ENCODE measurements around the gene ATF2. TPM values are rescaled to one million over a fixed set of nuclear protein-coding genes. Genes with fewer than 3 reads are reported as not detected.

ATF2 gene
- total RNA-seq, 1 experiment from 2014 or later, result 39.9 TPM

GRCh38 chr2:175175320-175175719 lies 7.3 kb upstream of the ATF2 start:
- Mint-ChIP-seq H3K9me3 (no peaks in the 10 kb centered on the region), H3K4me1 (peaks cover 2% of the 10 kb centered on the region), H3K27ac (peak overlapping the region; percentile 19; the same call in 1 of the 2 replicates), H3K36me3 (peaks cover 32% of the 10 kb centered on the region), H3K4me3 (no peak overlapping the region), H3K27me3 (ENCODE audit: low read depth) (no peaks in the 10 kb centered on the region)
- DNase-seq (ENCODE audit: low spot score), result no peak
- ATAC-seq, result no peak
- POLR2A ChIA-PET, result no interaction called here
- TF ChIP-seq HMGXB4 (CRISPR knock-in tag; IDR thresholded peaks at IDR 0.05), result no peak
- no peak for TF ChIP-seq ZNF396 (CRISPR knock-in tag; IDR thresholded peaks at IDR 0.05; ENCODE audit: borderline replicate concordance)
- TF ChIP-seq ELF4 (CRISPR knock-in tag; IDR thresholded peaks at IDR 0.05; ENCODE audit: low read depth), result no peak
- TF ChIP-seq USF1 (CRISPR knock-in tag; IDR thresholded peaks at IDR 0.05), result no peak
- TF ChIP-seq IRF1 (CRISPR knock-in tag; IDR thresholded peaks at IDR 0.05), result no peak
- no peak for TF ChIP-seq MXD4 (CRISPR knock-in tag; IDR thresholded peaks at IDR 0.05; ENCODE audit: borderline replicate concordance)
- CTCF ChIA-PET, result interaction anchor here (0.5 kb wide), 1 partner anchor 591 kb away, joined by 3 read pairs; no protein-coding TSS in a partner anchor

- Mint-ChIP-seq H3K27ac (no peak overlapping the region), H3K4me3 (no peak overlapping the region), H3K9me3 (no peaks in the 10 kb centered on the region), H3K36me3 (no peaks in the 10 kb centered on the region), H3K27me3 (ENCODE audit: low read depth) (no peaks in the 10 kb centered on the region), H3K4me1 (peaks cover 5% of the 10 kb centered on the region)
- CTCF ChIA-PET, result interaction anchor here (0.5 kb wide), 1 partner anchor 473 kb away, joined by 3 read pairs; no protein-coding TSS in a partner anchor
- POLR2A ChIA-PET, result no interaction called here
- ATAC-seq (no peak), DNase-seq (ENCODE audit: low spot score) (no peak)
- TF ChIP-seq FOXP1 (CRISPR knock-in tag; IDR thresholded peaks at IDR 0.05; ENCODE audit: borderline replicate concordance) (no peak), NFE2L1 (CRISPR knock-in tag; IDR thresholded peaks at IDR 0.05) (no peak), ZNF532 (CRISPR knock-in tag; IDR thresholded peaks at IDR 0.05; ENCODE audit: borderline replicate concordance) (no peak), HMGXB4 (CRISPR knock-in tag; IDR thresholded peaks at IDR 0.05) (no peak), FOXP4 (CRISPR knock-in tag; IDR thresholded peaks at IDR 0.05) (no peak), JAZF1 (CRISPR knock-in tag; IDR thresholded peaks at IDR 0.05) (no peak), ZSCAN18 (CRISPR knock-in tag; IDR thresholded peaks at IDR 0.05) (no peak), CBFB (CRISPR knock-in tag; IDR thresholded peaks at IDR 0.05; ENCODE audit: low read depth) (no peak), ZNF138 (CRISPR knock-in tag; conservative IDR thresholded peaks at IDR 0.05) (no peak), E2F1 (CRISPR knock-in tag; IDR thresholded peaks at IDR 0.05) (no peak), ZNF512 (CRISPR knock-in tag; IDR thresholded peaks at IDR 0.05; ENCODE audit: borderline replicate concordance) (no peak), NR1H2 (CRISPR knock-in tag; IDR thresholded peaks at IDR 0.05) (no peak)
These were observed 2.8 kb upstream of the ATF2 start for GRCh38 chr2:175170659-175171304.

Measured in WTC11 (cell line).